ENCODE results near the gene STAC3.

GRCh38 chr12:57261428-57261865 lies 10.5 kb upstream of the STAC3 start:
- no peak for TF ChIP-seq POLR2AphosphoS5 (IDR thresholded peaks at IDR 0.05; ENCODE audit: low read depth, low read length)
- no peak for TF ChIP-seq POLR2A (IDR thresholded peaks at IDR 0.05; ENCODE audit: low read depth, low read length)
- no peak for TF ChIP-seq TAF1 (IDR thresholded peaks at IDR 0.05; ENCODE audit: borderline replicate concordance, low read depth, low read length)

All from GM12892 (cell line).